DMS53 (cell line): ENCODE measurements around the gene GPRC5A.
A peak's percentile ranks its signal among the peaks of the same experiment; 100 is the strongest.

ENCODE experiments used
- DNase-seq: peaks from one replicate; lab custom pipeline; 2025; lab: John Stamatoyannopoulos, UW

GPRC5A gene

GRCh38 chr12:12909995-12910420 is 18.6 kb downstream of the GPRC5A start:
- peak; percentile 34 for DNase-seq

- no peak for DNase-seq
Measured at GRCh38 chr12:12912711-12913110, 21.3 kb downstream of the GPRC5A start.

- DNase-seq = peak; percentile 45
Measured at GRCh38 chr12:12915656-12916055, 24.3 kb downstream of the GPRC5A start.

- peak; percentile 95 for DNase-seq
Measured at GRCh38 chr12:12916135-12916944, 25.0 kb downstream of the GPRC5A start.

DNA sequence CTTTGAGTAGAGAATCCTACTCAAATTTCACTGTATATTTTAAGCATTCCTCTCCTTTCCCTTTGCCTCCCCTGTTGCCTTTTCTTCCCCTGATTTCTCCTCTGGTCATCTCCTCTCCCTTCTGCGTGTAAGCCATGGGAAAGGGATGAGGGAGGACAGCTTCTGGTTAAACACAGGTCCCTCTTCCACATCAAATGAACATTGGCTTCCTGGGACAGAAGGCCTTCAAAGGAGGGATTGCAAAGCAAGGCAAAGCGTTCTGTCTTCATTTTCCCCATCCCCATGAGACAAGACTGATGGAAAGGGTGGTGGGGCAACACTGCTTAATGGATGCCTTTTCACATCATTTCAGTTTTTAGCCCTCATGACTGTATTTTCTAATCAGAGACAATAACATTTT is 26.2 kb downstream of the GPRC5A start:
- DNase-seq = no peak

GRCh38 chr12:12918781-12919389 is 27.5 kb downstream of the GPRC5A start:
- DNase-seq = no peak

GRCh38 chr12:12919666-12920435 is 28.5 kb downstream of the GPRC5A start:
- DNase-seq = no peak

DNA sequence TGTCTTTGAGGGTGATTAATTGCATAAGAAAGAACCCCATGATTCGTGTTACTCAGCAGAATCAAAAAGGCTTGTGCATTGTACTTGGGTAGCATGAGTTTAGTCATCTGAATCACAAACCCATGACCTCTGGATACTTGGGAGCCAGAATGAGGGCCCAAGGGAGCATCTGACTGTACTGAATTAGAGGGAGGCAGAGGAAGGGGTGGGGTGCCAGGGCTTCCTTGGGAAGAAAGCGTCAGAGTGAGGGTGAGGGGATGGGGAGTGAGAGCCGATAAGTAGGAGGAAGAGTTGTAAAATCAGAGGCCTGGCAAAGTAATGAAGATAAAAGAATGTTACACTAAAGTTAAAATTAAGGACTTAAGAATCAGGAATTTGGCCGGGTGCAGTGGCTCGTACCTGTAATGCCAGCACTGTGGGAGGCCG is 30.8 kb downstream of the GPRC5A start:
- DNase-seq = no peak

- DNase-seq = no peak
Measured at GRCh38 chr12:12922978-12923377, 31.6 kb downstream of the GPRC5A start.

- no peak for DNase-seq
Measured at GRCh38 chr12:12924169-12924568, 32.8 kb downstream of the GPRC5A start.

DNA sequence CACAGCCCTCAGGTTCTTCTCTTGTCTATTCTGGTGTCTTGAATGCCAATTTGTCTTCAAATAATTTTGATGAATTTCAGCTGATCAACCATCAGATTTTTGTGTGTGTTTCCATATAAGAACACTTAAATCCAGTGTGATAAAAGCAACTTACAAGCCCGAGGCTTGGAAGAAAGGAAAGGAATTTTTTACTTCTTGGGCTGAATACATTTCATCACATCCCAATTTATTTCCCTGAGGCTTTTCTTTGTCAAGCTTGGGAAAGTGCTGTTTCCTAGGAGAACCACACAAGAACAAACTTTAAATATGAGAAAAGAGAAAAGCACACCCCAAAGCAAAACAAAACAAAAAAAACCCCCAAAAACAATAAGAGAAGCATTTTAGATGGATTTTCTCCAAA is 34.0 kb downstream of the GPRC5A start:
- DNase-seq = no peak

DNA sequence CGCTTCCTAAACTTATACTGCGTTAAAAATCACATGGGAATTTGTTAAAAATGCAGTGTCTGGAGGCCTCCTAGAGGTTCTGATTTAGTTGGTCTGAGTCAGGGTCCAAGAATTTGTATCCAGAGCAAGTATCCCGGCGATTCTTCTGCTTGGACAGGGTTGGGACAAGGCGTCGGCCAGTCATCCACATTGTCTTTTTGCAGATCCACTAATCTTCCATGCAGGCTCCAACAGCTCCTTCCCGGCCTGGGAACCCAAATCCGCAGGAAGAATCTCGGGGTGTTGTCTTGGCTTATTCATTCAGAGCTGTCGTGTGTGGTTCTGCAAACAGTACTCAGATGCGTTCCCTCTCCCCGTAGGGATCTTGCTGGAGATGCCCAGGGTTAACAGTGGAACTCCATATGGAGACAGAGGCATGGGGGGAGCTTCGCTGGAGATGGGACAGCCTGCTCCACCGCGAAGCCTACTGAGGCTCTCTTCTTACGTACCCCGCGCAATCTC is 35.3 kb downstream of the GPRC5A start:
- DNase-seq = no peak

DNA sequence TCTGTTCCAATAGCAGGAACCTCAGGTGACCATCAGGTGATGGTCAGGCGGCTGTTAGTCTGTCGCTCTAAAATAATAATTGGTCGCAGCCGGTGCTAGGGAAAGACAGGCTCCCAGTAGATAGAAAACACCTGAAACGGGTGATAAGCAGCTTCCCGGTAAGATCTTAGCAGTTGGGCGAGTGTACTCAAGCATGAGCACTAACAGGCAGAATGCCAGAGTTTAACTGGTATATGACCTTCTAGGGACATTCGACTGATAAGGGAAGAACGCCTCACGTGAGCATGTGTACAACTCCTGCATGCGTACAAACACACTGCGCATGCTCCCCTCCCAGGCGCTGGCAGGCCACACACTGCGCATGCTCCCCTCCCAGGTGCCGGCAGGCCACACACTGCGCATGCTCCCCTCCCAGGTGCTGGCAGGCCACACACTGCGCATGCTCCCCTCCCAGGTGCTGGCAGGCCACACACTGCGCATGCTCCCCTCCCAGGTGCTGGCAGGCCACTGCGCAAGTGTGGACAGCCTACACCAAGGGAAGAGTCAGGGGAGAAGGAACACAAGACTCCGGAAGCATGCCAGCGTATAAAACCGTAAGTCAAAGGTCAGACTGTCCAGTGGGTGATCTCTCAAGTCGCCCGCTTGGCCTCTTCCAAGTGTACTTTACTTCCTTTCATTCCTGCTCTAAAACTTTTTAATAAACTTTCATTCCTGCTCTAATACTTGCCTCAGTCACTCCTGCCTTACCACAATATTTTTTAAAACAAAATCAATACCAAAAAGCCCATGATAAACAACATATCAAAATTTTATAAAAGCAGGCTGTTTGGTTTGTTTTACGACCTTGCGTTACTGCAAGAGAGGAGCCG is 36.1 kb downstream of the GPRC5A start:
- DNase-seq = peak; percentile 99

GRCh38 chr12:12929696-12930095 is 38.3 kb downstream of the GPRC5A start:
- DNase-seq = no peak

DNA sequence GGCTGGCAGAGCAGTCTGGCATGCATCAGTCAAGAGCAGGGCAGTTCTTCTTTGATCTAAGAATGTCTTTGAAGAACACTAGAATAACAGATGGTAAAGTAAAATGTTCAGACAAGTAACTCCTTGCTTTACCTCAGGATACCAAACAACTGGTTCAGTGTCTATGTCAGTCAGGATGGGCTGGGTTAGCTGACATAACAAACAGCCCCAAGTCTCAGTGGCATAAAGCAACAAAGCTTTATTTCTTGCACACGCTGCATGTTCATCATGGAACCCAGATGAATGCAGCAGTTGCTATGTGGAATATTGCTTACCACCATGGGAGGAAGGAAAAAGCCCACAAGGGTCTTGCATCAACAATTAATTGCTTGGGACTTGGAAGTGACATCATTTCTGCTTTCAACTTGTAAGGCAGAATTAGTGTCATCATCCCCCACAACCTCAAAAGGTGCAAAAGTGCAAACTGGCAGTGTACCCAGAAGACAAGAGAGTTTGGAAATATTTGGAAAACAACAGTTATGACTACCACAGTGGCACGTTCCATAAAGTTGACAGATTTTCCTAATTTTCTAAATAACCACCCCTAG is 39.4 kb downstream of the GPRC5A start:
- no peak for DNase-seq

DNA sequence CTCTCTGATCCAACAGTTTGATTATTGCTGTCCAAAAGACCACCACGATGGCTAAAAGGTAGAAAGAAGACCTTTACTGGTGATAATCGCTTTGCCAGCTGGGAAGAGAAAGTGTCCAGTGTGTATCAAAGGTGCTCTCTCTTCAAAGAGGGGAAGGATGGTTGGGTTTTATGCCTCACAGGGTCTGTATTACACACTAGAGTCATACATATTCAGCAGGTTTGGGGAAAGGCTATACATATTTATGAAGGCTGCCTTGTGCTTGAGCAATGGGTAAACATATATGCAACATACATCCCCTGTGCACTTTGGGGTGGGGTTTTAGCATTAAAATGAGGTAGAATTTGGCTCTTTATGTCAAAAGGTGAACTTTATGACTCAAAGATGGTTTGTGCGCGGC is 42.4 kb downstream of the GPRC5A start:
- no peak for DNase-seq

GRCh38 chr12:12934556-12934955 is 43.2 kb downstream of the GPRC5A start:
- no peak for DNase-seq

DNA sequence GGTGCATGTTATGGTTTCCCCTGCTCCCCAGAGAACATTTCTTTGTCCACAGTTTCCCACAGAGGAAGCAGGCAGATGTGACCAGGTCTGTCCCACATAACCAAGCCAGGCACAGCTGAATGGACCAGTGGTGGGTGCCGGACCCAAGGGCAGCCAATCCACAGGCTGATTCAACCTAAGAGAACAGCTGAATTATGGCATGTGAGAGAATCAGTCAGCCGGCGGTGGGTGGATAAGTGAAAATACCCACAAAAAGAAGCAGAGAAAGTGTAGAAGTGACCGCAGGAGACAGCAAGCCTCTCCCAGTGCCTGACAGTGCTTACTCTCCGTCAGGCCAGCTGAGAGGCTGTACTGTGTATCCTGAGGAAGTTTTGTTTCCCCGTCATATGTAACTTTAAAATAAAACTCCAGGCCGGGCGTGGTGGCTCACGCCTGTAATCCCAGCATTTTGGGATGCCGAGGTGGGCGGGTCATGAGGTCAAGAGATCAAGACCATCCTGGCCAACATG is 45.7 kb downstream of the GPRC5A start:
- DNase-seq = no peak

- DNase-seq = no peak
Measured at GRCh38 chr12:12938541-12938940, 47.2 kb downstream of the GPRC5A start.

DNA sequence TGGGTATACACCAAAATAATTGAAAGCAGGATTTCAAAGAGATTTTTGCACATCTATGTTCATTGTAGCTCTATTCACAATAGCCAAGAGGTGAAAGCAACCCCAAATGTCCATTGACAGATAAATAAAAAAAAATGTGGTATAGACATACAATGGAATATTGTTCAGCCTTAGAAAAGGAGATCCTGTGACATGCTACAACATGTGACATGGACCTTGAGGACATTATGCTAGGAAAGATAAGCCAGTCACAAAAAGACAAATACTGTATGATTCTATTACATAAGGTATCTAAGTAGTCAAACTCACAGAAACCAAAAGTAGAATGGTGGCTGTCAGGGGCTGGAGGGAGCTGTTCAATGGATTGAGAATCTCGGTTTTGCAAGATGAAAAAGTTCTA is 48.5 kb downstream of the GPRC5A start:
- DNase-seq = no peak
